ENCODE data around the gene RFPL3.
A peak's percentile ranks its signal among the peaks of the same experiment; 100 is the strongest.

RFPL3 gene

GRCh38 chr22:32389685-32390084, 32.0 kb downstream of the RFPL3 start:
- Mint-ChIP-seq H3K27me3 (ENCODE audit: low read depth, poor library complexity) (no peaks in the 10 kb centered on the region), H3K4me3 (no peak overlapping the region), H3K27ac (peak overlapping the region; percentile 8), H3K9me3 (no peaks in the 10 kb centered on the region), H3K4me1 (no peaks in the 10 kb centered on the region), H3K36me3 (ENCODE audit: low read depth) (peaks cover 82% of the 10 kb centered on the region)
- TF ChIP-seq, protein P1, sequence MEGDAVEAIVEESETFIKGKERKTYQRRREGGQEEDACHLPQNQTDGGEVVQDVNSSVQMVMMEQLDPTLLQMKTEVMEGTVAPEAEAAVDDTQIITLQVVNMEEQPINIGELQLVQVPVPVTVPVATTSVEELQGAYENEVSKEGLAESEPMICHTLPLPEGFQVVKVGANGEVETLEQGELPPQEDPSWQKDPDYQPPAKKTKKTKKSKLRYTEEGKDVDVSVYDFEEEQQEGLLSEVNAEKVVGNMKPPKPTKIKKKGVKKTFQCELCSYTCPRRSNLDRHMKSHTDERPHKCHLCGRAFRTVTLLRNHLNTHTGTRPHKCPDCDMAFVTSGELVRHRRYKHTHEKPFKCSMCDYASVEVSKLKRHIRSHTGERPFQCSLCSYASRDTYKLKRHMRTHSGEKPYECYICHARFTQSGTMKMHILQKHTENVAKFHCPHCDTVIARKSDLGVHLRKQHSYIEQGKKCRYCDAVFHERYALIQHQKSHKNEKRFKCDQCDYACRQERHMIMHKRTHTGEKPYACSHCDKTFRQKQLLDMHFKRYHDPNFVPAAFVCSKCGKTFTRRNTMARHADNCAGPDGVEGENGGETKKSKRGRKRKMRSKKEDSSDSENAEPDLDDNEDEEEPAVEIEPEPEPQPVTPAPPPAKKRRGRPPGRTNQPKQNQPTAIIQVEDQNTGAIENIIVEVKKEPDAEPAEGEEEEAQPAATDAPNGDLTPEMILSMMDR (IDR thresholded peaks at IDR 0.05): peak; percentile 46
- DNase-seq: peak; percentile 42

DNA sequence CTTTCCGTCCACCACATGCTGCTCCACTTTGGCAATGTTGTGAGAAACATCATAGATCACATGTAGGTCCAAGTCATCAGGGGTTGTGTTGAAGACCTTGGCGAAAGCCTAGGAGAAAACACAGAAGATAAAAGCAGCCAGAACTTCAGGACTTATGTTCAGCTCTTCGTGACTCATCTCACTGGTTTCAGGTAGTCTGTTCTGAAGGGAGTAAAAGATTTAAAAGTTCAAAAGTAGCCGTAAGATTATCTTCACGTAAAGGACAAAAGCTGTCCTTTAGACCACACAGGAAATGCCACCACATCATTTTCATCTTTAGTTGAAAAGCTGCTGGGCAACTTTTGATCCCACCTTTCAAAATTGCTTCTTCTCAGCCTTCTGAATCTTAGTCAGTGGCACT, 37.4 kb downstream of the RFPL3 start:
- TF ChIP-seq, protein P1 (IDR thresholded peaks at IDR 0.05): no peak
- DNase-seq: no peak
- no peaks in the 10 kb centered on the region for H3K4me1 Mint-ChIP-seq
- H3K36me3 Mint-ChIP-seq (ENCODE audit: low read depth): peaks cover 87% of the 10 kb centered on the region
- no peaks in the 10 kb centered on the region for H3K9me3 Mint-ChIP-seq
- H3K27ac Mint-ChIP-seq: no peak overlapping the region
- H3K4me3 Mint-ChIP-seq: no peak overlapping the region
- no peaks in the 10 kb centered on the region for H3K27me3 Mint-ChIP-seq (ENCODE audit: low read depth, poor library complexity)

- TF ChIP-seq, protein P1 (IDR thresholded peaks at IDR 0.05): no peak
- Mint-ChIP-seq H3K36me3 (ENCODE audit: low read depth) (peaks cover 88% of the 10 kb centered on the region), H3K4me3 (no peak overlapping the region), H3K4me1 (no peaks in the 10 kb centered on the region), H3K27me3 (ENCODE audit: low read depth, poor library complexity) (no peaks in the 10 kb centered on the region), H3K27ac (no peak overlapping the region), H3K9me3 (no peaks in the 10 kb centered on the region)
- no peak for DNase-seq
These were observed 38.6 kb downstream of the RFPL3 start for GRCh38 chr22:32396255-32396654.

DNA sequence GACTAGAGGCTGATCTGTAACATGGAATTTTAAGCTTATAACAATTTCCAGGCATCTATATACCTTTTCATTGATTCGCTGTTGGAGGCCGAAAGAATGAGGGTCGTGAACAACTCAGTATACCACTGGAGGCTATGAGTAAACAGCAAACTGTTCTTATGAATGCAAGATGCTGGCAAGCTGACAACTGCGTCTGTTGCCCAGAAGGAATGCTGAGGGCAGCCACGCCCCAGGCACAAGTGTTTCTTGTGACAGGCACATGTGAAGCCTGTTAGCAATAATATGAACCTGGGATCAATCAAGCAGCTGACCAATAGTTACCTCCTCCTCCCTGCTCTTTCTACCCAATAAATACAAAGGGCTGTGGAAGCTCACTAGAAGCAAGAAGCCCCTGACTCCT, 39.1 kb downstream of the RFPL3 start:
- Mint-ChIP-seq H3K27me3 (ENCODE audit: low read depth, poor library complexity) (no peaks in the 10 kb centered on the region), H3K36me3 (ENCODE audit: low read depth) (peaks cover 90% of the 10 kb centered on the region), H3K4me1 (no peaks in the 10 kb centered on the region), H3K4me3 (no peak overlapping the region), H3K27ac (no peak overlapping the region), H3K9me3 (no peaks in the 10 kb centered on the region)
- TF ChIP-seq, protein P1 (IDR thresholded peaks at IDR 0.05): no peak
- no peak for DNase-seq

DNA sequence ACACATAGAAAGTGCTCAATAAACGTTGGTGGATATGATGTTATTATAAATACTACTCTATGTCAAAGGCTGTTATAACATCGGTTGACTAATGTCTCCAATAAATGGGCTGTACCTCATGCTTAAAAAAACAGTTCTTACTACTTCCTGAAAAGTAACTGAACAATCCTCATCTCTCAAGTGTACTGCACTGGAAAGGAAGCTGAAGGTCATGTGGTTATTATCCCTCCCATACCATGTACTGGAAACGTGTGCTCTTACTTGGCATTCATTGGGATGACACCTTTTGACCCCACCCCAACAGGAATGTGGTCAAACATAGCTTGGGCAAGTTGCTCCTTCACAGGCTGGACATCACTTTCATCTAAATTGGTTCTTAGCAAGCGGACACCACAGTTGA, 43.8 kb downstream of the RFPL3 start:
- H3K27me3 Mint-ChIP-seq (ENCODE audit: low read depth, poor library complexity): no peaks in the 10 kb centered on the region
- H3K4me3 Mint-ChIP-seq: no peak overlapping the region
- TF ChIP-seq, protein P1 (IDR thresholded peaks at IDR 0.05): no peak
- no peak overlapping the region for H3K27ac Mint-ChIP-seq
- H3K9me3 Mint-ChIP-seq: no peaks in the 10 kb centered on the region
- no peaks in the 10 kb centered on the region for H3K4me1 Mint-ChIP-seq
- DNase-seq: no peak
- peaks cover 87% of the 10 kb centered on the region for H3K36me3 Mint-ChIP-seq (ENCODE audit: low read depth)

- TF ChIP-seq, protein P1 (IDR thresholded peaks at IDR 0.05): no peak
- Mint-ChIP-seq H3K27ac (no peak overlapping the region), H3K9me3 (no peaks in the 10 kb centered on the region), H3K36me3 (ENCODE audit: low read depth) (peaks cover 88% of the 10 kb centered on the region), H3K4me1 (no peaks in the 10 kb centered on the region), H3K27me3 (ENCODE audit: low read depth, poor library complexity) (no peaks in the 10 kb centered on the region), H3K4me3 (no peak overlapping the region)
- DNase-seq: no peak
These were observed 46.4 kb downstream of the RFPL3 start for GRCh38 chr22:32404021-32404420.
